Measurements from ENCODE around the gene ITCH.
"Not testable (repeated sequence)": the region's sequence is repeated elsewhere in the genome, so short reads cannot be mapped to it uniquely, and the experiment has no call there.

Gene ITCH

DNA sequence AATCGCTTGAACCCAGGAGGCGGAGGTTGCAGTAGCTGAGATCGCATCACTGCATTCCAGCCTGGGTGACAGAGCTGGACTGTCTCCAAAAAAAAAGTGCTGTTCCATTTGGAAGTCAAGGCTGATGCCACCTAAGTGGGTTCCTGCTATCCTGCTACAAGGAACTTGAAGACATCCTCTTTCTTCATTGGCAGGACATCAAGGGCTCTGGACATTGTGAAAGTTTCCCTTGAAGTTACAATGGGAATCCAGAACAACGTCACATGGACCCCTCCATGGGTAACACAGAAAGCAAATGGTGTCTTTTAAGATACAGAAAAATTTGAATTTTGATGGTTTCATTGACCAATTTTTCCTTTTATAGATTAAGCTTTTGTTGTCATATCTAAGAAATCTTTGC lies 15.5 kb upstream of the ITCH start:
- Histone ChIP-seq H3K4me1 (ENCODE audit: control insufficient read depth, insufficient read depth, low read length) (no peaks in the 10 kb centered on the region), H3K27me3 (ENCODE audit: control insufficient read depth, insufficient read depth, low read length) (no peaks in the 10 kb centered on the region), H3K27ac (ENCODE audit: low read depth, low read length) (no peak overlapping the region), H3K36me3 (ENCODE audit: control insufficient read depth, insufficient read depth, low read length) (no peaks in the 10 kb centered on the region), H3K4me3 (ENCODE audit: low read length) (no peak overlapping the region), H3K9ac (ENCODE audit: low read length) (no peak overlapping the region)

DNA sequence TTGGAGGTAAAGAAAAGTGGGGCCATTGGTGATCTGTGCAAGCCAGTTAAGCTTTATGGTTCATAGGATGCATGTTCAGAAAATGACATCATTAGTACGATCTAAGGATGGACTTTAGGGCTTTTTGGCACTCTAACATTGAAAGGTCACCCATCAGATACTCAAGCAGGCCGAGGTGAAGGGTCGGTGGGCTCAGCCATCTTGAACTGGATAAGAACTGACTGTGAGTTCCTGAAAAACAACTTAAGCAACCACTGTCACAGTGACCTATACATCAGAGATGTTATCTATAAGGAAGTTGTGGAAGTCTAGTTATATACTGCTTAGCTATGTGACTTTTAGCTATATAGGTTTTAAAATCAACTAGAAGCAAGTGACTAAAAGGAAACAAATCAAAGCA lies 13.0 kb upstream of the ITCH start:
- Histone ChIP-seq H3K4me3 (ENCODE audit: low read length) (no peak overlapping the region), H3K4me1 (ENCODE audit: control insufficient read depth, insufficient read depth, low read length) (no peaks in the 10 kb centered on the region), H3K9ac (ENCODE audit: low read length) (no peak overlapping the region), H3K36me3 (ENCODE audit: control insufficient read depth, insufficient read depth, low read length) (no peaks in the 10 kb centered on the region), H3K27me3 (ENCODE audit: control insufficient read depth, insufficient read depth, low read length) (no peaks in the 10 kb centered on the region), H3K27ac (ENCODE audit: low read depth, low read length) (no peak overlapping the region)

DNA sequence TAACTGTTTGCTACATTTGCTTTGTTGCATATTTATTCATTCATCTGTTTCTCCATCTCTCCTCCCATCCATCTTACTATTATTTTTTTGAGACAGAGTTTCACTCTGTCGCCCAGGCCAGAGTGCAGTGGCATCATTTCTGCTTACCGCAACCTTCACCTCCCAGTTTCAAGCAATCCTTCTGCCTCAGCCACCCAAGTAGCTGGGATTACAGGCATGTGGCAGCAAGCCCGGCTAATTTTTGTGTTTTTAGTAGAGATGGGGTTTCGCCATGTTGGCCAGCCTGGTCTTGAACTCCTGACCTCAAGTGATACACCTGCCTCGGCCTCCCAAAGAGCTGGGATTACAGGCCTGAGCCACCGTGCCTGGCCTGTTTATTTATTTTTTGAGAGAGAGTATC lies 9.6 kb upstream of the ITCH start:
- not testable (repeated sequence) for H3K9ac ChIP-seq (ENCODE audit: low read length); H3K4me1 ChIP-seq (ENCODE audit: control insufficient read depth, insufficient read depth, low read length); H3K36me3 ChIP-seq (ENCODE audit: control insufficient read depth, insufficient read depth, low read length); H3K27me3 ChIP-seq (ENCODE audit: control insufficient read depth, insufficient read depth, low read length); H3K27ac ChIP-seq (ENCODE audit: low read depth, low read length); H3K4me3 ChIP-seq (ENCODE audit: low read length)

DNA sequence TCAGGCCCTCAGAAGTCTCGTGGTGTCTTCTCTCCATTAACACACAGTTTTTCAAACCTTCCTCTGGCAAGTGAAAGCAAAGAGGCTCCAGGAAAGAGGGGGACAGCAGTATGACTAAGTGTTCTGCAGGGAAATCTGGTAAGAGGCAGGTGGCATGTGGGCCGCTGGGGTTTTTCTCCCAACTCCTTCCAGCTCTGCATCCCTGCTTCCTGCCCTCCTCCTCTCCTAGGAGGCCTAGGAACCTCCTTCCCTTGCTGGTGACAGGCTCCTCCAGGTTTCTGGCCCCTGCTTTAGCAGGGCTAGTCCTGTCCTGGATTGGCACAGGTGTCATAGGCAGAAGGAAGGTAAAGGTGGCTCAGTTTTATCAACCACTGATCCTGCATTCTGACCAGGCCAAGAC lies 7.6 kb upstream of the ITCH start:
- Histone ChIP-seq H3K4me3 (ENCODE audit: low read length) (no peak overlapping the region), H3K9ac (ENCODE audit: low read length) (no peak overlapping the region), H3K27me3 (ENCODE audit: control insufficient read depth, insufficient read depth, low read length) (no peaks in the 10 kb centered on the region), H3K4me1 (ENCODE audit: control insufficient read depth, insufficient read depth, low read length) (no peaks in the 10 kb centered on the region), H3K27ac (ENCODE audit: low read depth, low read length) (no peak overlapping the region), H3K36me3 (ENCODE audit: control insufficient read depth, insufficient read depth, low read length) (no peaks in the 10 kb centered on the region)

DNA sequence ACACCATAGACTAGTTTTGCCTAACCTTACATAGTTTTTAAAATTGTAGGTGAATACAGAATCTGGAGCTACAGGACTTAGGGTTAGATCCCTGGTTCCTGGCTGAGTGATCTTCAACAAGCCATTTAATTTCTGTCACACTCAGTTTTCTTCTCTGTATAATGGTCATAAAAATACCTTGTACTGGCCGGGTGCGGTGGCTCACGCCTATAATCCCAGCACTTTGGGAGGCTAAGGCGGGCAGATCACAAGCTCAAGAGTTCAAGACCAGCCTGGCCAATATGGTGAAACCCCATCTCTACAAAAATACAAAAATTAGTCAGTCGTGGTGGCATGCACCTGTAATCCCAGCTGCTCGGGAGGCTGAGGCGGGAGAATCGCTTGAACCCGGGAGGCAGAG lies 3.3 kb upstream of the ITCH start:
- H3K4me1 ChIP-seq (ENCODE audit: control insufficient read depth, insufficient read depth, low read length); H3K4me3 ChIP-seq (ENCODE audit: low read length); H3K27ac ChIP-seq (ENCODE audit: low read depth, low read length); H3K9ac ChIP-seq (ENCODE audit: low read length); H3K36me3 ChIP-seq (ENCODE audit: control insufficient read depth, insufficient read depth, low read length); H3K27me3 ChIP-seq (ENCODE audit: control insufficient read depth, insufficient read depth, low read length): not testable (repeated sequence)

DNA sequence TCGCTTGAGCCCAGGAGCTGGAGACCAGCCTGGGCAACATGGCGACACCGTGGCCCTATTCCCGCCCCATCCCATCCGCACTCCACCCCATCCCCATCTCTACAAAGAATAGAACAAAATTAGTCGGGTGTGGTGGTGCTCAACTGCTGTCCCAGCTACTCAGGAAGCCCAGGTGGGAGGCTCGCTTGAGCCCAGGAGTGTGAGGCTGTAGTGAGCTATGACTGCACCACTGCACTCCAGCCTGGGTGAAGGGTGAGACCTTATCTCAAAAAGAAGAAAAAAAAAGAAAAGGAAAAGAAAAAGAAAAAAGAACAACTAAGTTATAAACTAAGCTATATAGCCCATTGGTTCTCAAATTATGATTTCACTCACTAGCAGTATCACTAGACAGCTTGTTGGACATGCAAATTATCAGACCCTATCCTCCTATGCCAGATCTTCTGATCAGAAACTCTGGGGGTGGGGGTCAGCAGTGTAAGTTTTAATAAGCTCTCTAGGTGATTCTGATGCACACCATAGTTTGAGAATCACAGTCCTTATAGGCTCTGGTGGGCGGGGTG lies 491 bp upstream of the ITCH start:
- no peak overlapping the region for H3K9ac ChIP-seq (ENCODE audit: low read length)
- peaks cover 5% of the 10 kb centered on the region for H3K4me1 ChIP-seq (ENCODE audit: control insufficient read depth, insufficient read depth, low read length)
- H3K27ac ChIP-seq (ENCODE audit: low read depth, low read length) = no peak overlapping the region
- H3K4me3 ChIP-seq (ENCODE audit: low read length) = peak overlapping the region; percentile 64
- no peaks in the 10 kb centered on the region for H3K27me3 ChIP-seq (ENCODE audit: control insufficient read depth, insufficient read depth, low read length)
- H3K36me3 ChIP-seq (ENCODE audit: control insufficient read depth, insufficient read depth, low read length) = peaks cover 3% of the 10 kb centered on the region

DNA sequence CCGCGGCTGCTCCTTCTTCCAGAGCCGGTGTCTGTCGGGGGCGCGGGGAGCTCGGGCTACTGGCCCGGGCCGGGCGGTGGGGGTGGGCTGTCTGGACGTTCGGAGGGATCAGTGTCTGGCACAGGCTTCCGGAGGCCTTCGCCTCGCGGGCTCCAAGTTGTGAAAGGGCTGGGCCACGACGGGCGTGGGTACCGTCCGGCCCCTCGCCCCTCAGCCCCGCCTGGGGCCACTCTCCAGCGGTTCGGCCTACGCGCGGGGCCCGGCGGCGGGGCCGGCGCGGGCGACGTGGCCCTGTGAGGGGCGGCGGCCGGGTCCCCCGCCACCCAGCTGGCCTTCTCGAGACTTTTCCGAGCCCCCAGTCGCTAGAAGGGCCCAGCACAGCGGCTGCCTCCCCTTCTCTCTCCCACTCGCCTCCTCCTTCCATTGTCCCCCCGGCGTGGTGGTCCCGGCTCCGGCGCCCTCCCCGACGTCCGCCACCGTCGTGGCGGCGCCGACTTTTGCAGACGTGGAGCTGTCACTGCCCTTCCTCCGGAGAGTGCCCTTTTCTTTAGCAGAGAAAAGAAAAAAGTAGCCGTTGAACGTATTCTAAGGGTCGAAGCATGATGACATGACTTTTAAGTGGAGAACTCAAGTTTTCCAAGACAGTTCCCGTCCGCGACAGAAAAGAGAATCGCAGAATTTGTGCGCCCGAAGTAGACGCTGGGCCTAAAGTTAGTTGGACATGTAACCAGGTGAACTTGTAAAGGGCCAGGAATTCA lies 571 bp downstream of the ITCH start:
- Histone ChIP-seq H3K4me1 (ENCODE audit: control insufficient read depth, insufficient read depth, low read length) (peaks cover 5% of the 10 kb centered on the region), H3K4me3 (ENCODE audit: low read length) (peak overlapping the region; percentile 64), H3K27ac (ENCODE audit: low read depth, low read length) (peak overlapping the region; percentile 93), H3K27me3 (ENCODE audit: control insufficient read depth, insufficient read depth, low read length) (no peaks in the 10 kb centered on the region), H3K9ac (ENCODE audit: low read length) (peak overlapping the region; percentile 90), H3K36me3 (ENCODE audit: control insufficient read depth, insufficient read depth, low read length) (peaks cover 3% of the 10 kb centered on the region)

DNA sequence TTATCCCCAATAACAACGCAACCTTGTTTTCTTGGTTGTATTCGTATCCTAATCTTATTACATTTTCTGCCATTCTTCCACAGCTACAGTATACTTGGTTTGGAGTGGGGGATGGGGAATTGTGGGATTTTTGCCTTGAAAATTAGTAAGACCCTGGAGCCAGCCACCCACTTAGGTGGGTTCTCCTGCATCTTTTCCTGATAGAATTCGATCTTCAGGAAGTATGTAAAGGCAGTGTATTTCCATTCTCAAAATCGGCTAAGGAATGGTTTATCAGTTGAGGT lies 1.1 kb downstream of the ITCH start:
- Histone ChIP-seq H3K27me3 (ENCODE audit: control insufficient read depth, insufficient read depth, low read length) (no peaks in the 10 kb centered on the region), H3K27ac (ENCODE audit: low read depth, low read length) (peak overlapping the region; percentile 93), H3K36me3 (ENCODE audit: control insufficient read depth, insufficient read depth, low read length) (peaks cover 3% of the 10 kb centered on the region), H3K4me3 (ENCODE audit: low read length) (peak overlapping the region; percentile 64), H3K9ac (ENCODE audit: low read length) (no peak overlapping the region), H3K4me1 (ENCODE audit: control insufficient read depth, insufficient read depth, low read length) (peaks cover 5% of the 10 kb centered on the region)

DNA sequence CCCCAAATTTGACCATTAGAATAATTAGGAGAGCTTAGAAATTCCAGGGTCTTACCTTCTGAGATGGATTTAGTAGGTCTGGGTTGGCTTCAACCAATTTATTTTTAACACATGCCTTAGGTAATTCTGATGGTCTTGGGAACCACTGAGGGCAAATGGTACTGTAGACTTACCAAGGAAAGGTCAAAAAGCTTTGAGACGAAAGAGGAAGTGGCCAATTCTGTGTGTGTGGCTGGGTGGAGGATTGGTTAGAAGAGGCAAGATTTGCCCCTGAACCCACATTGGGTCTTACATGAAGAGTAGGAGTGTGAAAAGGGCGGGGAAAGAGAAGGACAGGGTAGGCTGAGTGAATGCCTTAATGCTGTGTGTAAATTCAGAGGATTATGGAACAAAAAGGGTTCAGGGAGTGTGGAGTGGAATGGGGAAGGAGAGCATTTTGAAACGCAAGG lies 2.7 kb downstream of the ITCH start:
- Histone ChIP-seq H3K27me3 (ENCODE audit: control insufficient read depth, insufficient read depth, low read length) (no peaks in the 10 kb centered on the region), H3K27ac (ENCODE audit: low read depth, low read length) (no peak overlapping the region), H3K36me3 (ENCODE audit: control insufficient read depth, insufficient read depth, low read length) (peaks cover 10% of the 10 kb centered on the region), H3K4me1 (ENCODE audit: control insufficient read depth, insufficient read depth, low read length) (peaks cover 5% of the 10 kb centered on the region), H3K4me3 (ENCODE audit: low read length) (no peak overlapping the region), H3K9ac (ENCODE audit: low read length) (no peak overlapping the region)

DNA sequence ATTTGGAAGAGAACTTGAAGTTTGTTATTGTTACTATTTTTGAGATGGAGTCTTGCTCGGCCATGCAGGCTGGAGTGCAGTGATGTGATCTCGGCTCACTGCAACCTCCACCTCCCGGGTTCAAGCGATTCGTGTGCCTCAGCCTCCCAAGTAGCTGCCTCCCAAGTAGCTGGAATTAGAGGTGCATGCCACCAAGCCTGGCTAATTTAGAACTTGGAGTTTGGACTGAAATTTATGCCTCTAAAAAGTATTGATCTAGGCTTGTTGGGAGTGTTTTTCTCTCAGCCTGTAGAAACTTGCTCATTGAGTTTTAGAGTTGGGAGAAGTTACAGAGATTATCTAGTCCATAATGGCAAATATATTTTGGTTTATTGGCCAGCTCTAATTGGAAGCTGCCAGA lies 4.1 kb downstream of the ITCH start:
- no peak overlapping the region for H3K9ac ChIP-seq (ENCODE audit: low read length)
- no peak overlapping the region for H3K4me3 ChIP-seq (ENCODE audit: low read length)
- peaks cover 5% of the 10 kb centered on the region for H3K4me1 ChIP-seq (ENCODE audit: control insufficient read depth, insufficient read depth, low read length)
- H3K36me3 ChIP-seq (ENCODE audit: control insufficient read depth, insufficient read depth, low read length) = peaks cover 11% of the 10 kb centered on the region
- H3K27ac ChIP-seq (ENCODE audit: low read depth, low read length) = no peak overlapping the region
- H3K27me3 ChIP-seq (ENCODE audit: control insufficient read depth, insufficient read depth, low read length) = no peaks in the 10 kb centered on the region

DNA sequence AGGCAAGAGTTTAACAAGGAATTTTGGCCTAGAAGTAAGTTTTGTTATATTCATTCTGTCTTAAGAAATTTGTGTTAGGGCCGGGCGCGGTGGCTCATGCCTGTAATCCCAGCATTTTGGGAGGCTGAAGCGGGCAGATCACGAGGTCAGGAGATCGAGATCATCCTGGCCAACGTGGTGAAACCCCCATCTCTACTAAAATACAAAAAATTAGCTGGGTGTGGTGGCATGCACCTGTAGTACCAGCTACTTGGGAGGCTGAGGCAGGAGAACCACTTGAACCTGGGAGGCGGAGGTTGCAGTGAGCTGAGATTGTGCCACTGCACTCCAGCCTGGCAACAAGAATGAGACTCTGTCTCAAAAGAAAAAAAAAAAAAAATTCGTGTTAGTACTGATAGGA lies 4.8 kb downstream of the ITCH start:
- not testable (repeated sequence) for H3K9ac ChIP-seq (ENCODE audit: low read length); H3K4me3 ChIP-seq (ENCODE audit: low read length); H3K4me1 ChIP-seq (ENCODE audit: control insufficient read depth, insufficient read depth, low read length); H3K27me3 ChIP-seq (ENCODE audit: control insufficient read depth, insufficient read depth, low read length); H3K27ac ChIP-seq (ENCODE audit: low read depth, low read length)
- H3K36me3 ChIP-seq (ENCODE audit: control insufficient read depth, insufficient read depth, low read length) = peaks cover 11% of the 10 kb centered on the region

DNA sequence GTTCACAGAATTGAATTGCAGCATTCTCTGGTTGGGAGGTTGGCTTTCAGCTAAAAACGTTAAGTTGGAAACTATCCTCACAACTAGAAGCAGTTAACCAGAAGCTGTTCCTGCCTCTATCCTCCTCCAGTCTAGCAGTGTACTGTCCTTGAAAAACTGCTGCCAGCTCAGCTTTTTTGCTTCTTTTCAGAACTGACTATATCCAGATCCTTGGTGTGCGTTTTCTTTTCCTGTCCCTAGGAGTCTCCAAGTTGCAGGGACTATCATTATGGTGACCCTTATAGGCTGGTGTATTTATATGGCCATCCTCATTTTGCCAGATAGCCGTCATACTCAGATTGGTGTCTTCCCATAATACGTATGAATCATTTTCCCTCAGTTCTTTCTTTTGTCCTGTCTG lies 5.5 kb downstream of the ITCH start:
- Histone ChIP-seq H3K27me3 (ENCODE audit: control insufficient read depth, insufficient read depth, low read length) (no peaks in the 10 kb centered on the region), H3K36me3 (ENCODE audit: control insufficient read depth, insufficient read depth, low read length) (peaks cover 11% of the 10 kb centered on the region), H3K27ac (ENCODE audit: low read depth, low read length) (no peak overlapping the region), H3K4me1 (ENCODE audit: control insufficient read depth, insufficient read depth, low read length) (peaks cover 3% of the 10 kb centered on the region), H3K9ac (ENCODE audit: low read length) (no peak overlapping the region), H3K4me3 (ENCODE audit: low read length) (no peak overlapping the region)

DNA sequence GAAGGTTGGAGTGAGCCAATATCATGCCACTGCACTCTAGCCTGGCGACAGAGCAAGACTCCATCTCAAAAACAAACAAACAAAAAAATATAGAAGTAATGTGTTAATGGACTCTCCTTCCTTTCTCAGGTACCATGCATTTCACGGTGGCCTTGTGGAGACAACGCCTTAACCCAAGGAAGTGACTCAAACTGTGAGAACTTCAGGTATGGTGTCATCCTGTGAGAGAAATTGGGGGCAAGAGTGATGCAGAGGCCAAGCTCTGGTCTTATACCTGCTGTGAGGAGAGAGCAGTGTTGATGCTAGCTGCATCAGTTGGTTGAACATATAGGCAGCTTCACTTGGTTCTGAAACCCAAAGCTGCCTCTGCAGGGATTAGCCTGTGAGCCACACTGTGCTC lies 6.2 kb downstream of the ITCH start:
- H3K4me1 ChIP-seq (ENCODE audit: control insufficient read depth, insufficient read depth, low read length) = peaks cover 3% of the 10 kb centered on the region
- H3K9ac ChIP-seq (ENCODE audit: low read length) = no peak overlapping the region
- H3K27ac ChIP-seq (ENCODE audit: low read depth, low read length) = no peak overlapping the region
- no peak overlapping the region for H3K4me3 ChIP-seq (ENCODE audit: low read length)
- H3K27me3 ChIP-seq (ENCODE audit: control insufficient read depth, insufficient read depth, low read length) = no peaks in the 10 kb centered on the region
- peaks cover 11% of the 10 kb centered on the region for H3K36me3 ChIP-seq (ENCODE audit: control insufficient read depth, insufficient read depth, low read length)

Measured in rectal smooth muscle tissue (tissue), 1 donor.